Measurements from ENCODE around the gene ZDHHC3.
A peak's percentile ranks its signal among the peaks of the same experiment; 100 is the strongest.

The ZDHHC3 gene, protein sequence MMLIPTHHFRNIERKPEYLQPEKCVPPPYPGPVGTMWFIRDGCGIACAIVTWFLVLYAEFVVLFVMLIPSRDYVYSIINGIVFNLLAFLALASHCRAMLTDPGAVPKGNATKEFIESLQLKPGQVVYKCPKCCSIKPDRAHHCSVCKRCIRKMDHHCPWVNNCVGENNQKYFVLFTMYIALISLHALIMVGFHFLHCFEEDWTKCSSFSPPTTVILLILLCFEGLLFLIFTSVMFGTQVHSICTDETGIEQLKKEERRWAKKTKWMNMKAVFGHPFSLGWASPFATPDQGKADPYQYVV

DNA sequence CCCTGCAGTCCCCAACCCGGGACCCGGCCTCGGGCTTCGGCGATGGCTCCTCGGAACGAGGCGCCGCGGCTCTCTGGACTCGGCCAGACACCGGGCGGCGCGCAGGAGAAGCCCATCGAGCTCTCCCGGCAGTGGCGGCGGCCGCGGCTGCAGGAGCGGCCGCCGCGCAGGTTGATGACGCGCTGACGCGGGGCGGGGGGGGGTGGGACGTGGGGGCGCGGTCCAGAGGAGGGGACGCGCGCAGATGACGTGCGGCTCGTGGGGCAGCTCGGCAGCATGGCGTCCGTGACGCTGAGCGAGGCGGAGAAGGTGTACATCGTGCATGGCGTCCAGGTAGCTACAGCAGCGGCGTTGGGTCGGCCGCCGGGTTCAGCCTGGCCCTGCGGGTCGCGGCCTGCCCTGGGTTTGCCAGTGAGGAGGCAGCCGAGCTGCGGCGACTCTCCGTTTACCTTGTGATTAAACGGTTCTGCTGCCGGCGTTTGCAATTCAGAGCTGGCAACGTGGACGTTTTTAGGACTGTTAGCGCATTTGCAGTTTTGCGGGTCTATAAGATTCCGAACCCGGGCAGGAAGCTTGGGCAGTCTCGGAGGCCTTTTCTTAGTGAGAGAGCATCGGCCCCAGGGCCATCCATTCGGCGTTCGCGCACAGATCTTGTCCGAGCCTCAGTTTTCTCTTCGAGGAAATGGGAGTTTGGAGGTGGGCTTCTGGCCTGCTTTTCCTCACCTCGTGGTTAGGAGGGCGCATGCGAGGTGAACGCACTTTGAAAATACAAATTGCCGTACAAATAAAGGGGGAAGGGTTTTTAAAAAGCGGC, at the start of gene ZDHHC3, which contains the start of gene EXOSC7:
TSS of gene ZDHHC3 (minus strand) at position 173 of the 814 bp plus-strand sequence. CDS start 16,738 bp downstream, outside the sequence.
TSS of gene EXOSC7 (plus strand) at position 243 of the 814 bp plus-strand sequence. CDS start at position 277, 34 bp downstream.
- no peaks in the 10 kb centered on the region for H3K36me3 ChIP-seq (ENCODE audit: control insufficient read depth, insufficient read depth, low read length)
- peaks cover 2% of the 10 kb centered on the region; the same call in 1 of the 2 replicates for H3K4me1 ChIP-seq (ENCODE audit: control insufficient read depth, insufficient read depth, low read length)
- peak within 1 kb of the TSS; percentile 100 for H3K4me3 ChIP-seq (ENCODE audit: low read length)
- no CpG with 5 or more reads among the region's 82 CpGs for WGBS (ENCODE audit: insufficient coverage, insufficient read length)
- no peak within 1 kb of the TSS for H3K27ac ChIP-seq (ENCODE audit: low read length)
- H3K9me3 ChIP-seq (ENCODE audit: control insufficient read depth, insufficient read depth, low read length), result no peaks in the 10 kb centered on the region
- DNase-seq (ENCODE audit: low read depth, low spot score), result peak; percentile 37
- H3K27me3 ChIP-seq (ENCODE audit: control insufficient read depth, insufficient read depth, low read length), result no peaks in the 10 kb centered on the region

DNA sequence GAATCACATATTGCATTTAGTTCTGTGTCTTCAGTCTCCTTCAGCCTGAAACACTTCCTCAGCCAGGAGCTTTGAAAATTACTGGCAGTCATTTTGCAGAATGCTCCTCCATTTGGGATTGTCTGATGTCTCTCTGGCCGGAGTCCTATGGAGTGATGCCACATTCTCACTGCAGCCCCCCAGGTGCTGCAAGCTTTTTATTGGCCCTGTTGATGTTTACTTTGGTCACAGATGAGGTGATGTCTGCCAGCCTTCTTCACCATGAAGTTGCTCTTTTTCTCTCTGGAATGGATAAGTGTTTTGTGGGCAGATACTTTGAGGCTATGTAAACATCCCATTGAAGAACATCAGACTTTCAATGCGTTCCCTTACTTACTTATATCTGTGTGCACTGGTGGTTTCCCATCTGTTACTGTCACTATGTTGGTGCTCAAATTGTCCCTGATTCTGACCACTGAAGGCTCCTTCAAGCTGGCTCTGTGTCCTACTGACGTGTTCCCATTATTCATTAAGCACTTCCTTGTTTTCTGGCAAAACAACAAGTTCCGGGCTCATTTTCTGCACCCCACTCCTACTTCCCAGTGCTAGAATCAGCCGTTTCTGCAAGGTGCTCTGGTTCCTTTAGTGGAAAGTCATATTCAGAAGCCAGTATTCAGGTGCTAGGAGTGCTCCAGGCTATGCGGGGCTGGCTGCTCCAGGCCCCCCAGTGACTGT, 48.7 kb upstream of the ZDHHC3 start:
- no CpG with 5 or more reads among the region's 6 CpGs for WGBS (ENCODE audit: insufficient coverage, insufficient read length)
- Histone ChIP-seq H3K4me3 (ENCODE audit: low read length) (no peak overlapping the region), H3K9me3 (ENCODE audit: control insufficient read depth, insufficient read depth, low read length) (no peaks in the 10 kb centered on the region), H3K27ac (ENCODE audit: low read length) (no peak overlapping the region), H3K4me1 (ENCODE audit: control insufficient read depth, insufficient read depth, low read length) (no peaks in the 10 kb centered on the region), H3K27me3 (ENCODE audit: control insufficient read depth, insufficient read depth, low read length) (no peaks in the 10 kb centered on the region), H3K36me3 (ENCODE audit: control insufficient read depth, insufficient read depth, low read length) (no peaks in the 10 kb centered on the region)
- no peak for DNase-seq (ENCODE audit: low read depth, low spot score)

DNA sequence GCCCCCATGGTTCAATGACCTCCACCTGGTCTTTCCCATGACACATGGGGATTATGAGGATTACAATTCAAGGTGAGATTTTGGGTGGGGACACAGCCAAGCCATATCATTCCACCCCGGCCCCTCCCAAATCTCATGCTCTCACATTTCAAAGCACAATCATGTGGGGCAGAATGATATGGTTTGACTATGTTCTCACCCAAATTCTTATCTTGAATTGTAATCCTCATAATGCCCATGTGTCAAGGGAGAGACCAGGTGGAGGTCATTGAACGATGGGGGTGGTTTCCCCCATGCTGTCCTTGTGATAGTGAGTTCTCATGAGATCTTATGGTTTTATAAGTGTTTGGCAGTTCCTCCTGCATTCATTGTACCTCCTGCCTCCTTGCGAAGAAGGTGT, 47.7 kb upstream of the ZDHHC3 start:
- no peaks in the 10 kb centered on the region for H3K9me3 ChIP-seq (ENCODE audit: control insufficient read depth, insufficient read depth, low read length)
- DNase-seq (ENCODE audit: low read depth, low spot score), result no peak
- no CpG with 5 or more reads among the region's 3 CpGs for WGBS (ENCODE audit: insufficient coverage, insufficient read length)
- H3K36me3 ChIP-seq (ENCODE audit: control insufficient read depth, insufficient read depth, low read length), result no peaks in the 10 kb centered on the region
- H3K27me3 ChIP-seq (ENCODE audit: control insufficient read depth, insufficient read depth, low read length), result no peaks in the 10 kb centered on the region
- no peak overlapping the region for H3K4me3 ChIP-seq (ENCODE audit: low read length)
- no peaks in the 10 kb centered on the region for H3K4me1 ChIP-seq (ENCODE audit: control insufficient read depth, insufficient read depth, low read length)
- H3K27ac ChIP-seq (ENCODE audit: low read length), result no peak overlapping the region

DNA sequence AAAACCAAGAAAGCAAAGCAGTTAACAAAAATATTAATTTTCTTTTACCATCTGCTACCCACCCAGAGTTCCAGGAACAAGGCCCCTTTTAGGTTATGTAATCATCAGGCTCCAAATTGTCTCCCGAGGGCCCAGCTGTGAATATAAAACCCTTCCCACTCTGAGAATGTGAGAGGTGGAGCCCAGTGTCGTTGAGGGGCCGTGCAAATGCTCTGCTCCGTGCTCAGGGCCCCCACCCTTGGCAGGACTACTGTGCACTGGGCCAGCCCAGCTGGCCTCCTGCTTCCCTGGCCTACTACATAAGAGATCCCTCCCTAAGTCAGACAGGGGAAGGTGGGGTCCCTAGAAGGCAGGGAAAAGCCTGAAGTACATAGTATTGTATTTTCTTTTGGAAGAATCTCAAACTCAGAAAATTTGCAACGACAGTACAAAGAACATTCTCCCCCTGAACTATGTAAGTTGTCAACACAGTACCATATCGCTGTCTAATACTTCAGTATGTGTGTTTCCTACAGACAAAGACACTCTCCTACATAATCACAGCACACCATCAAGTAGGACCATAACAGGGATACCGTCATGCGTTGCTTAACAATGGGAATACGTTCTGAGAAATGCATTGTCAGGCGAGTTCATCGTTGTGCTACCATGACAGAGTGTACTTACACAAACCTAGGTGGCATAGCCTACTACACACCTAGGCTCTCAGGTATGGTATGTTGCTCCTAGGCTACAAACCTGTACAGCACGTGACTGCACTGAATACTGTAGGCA, 45.7 kb upstream of the ZDHHC3 start:
- Histone ChIP-seq H3K27me3 (ENCODE audit: control insufficient read depth, insufficient read depth, low read length) (no peaks in the 10 kb centered on the region), H3K9me3 (ENCODE audit: control insufficient read depth, insufficient read depth, low read length) (no peaks in the 10 kb centered on the region), H3K36me3 (ENCODE audit: control insufficient read depth, insufficient read depth, low read length) (no peaks in the 10 kb centered on the region), H3K4me1 (ENCODE audit: control insufficient read depth, insufficient read depth, low read length) (no peaks in the 10 kb centered on the region), H3K27ac (ENCODE audit: low read length) (no peak overlapping the region), H3K4me3 (ENCODE audit: low read length) (no peak overlapping the region)
- no CpG with 5 or more reads among the region's 12 CpGs for WGBS (ENCODE audit: insufficient coverage, insufficient read length)
- no peak for DNase-seq (ENCODE audit: low read depth, low spot score)

DNA sequence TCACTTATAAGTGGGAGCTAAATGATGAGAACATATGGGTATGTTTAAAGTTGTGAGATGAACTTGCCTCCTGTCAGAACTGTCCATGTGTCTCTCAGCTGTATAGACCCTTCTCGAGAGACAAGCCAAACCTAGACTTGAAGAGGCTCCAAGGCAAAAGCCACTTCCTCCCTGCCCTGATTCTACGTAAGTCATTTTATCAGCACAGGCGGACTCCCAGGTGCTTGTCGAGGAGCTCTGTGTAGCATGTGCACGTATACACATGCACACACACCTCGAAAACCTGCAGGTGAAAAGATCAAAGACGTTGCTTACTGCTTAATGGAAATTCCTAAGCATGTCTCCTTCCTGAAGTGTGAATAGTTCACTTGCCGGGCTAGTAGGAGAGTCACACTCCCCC, 44.6 kb upstream of the ZDHHC3 start:
- no peak overlapping the region for H3K27ac ChIP-seq (ENCODE audit: low read length)
- no peaks in the 10 kb centered on the region for H3K9me3 ChIP-seq (ENCODE audit: control insufficient read depth, insufficient read depth, low read length)
- H3K36me3 ChIP-seq (ENCODE audit: control insufficient read depth, insufficient read depth, low read length), result 0 out of 2 replicates have a peak, but pooled peaks cover 2% of the 10 kb centered on the region
- no peaks in the 10 kb centered on the region for H3K27me3 ChIP-seq (ENCODE audit: control insufficient read depth, insufficient read depth, low read length)
- H3K4me3 ChIP-seq (ENCODE audit: low read length), result no peak overlapping the region
- WGBS (ENCODE audit: insufficient coverage, insufficient read length), result no CpG with 5 or more reads among the region's 8 CpGs
- 0 out of 2 replicates have a peak, but pooled peaks cover 2% of the 10 kb centered on the region for H3K4me1 ChIP-seq (ENCODE audit: control insufficient read depth, insufficient read depth, low read length)
- no peak for DNase-seq (ENCODE audit: low read depth, low spot score)

DNA sequence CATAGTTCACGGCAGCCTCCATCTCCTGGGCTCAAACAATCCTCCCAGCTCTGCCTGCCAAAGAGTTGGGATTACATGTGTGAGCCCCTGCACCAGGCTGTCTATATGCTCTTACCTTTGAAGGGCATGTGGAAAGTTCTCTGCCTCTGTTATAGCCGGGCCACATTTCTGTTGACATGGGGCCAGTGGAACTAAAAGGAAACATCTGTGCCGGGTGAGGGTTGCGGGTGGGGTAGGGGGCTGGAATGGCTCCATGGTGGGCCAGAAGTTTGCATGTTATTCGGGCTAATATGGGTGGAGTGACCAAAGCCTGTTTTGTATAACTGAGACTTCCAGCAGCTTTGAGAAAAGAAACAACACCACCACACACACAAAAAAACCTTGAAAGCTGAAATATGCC, 41.8 kb upstream of the ZDHHC3 start:
- Histone ChIP-seq H3K36me3 (ENCODE audit: control insufficient read depth, insufficient read depth, low read length) (0 out of 2 replicates have a peak, but pooled peaks cover 2% of the 10 kb centered on the region), H3K9me3 (ENCODE audit: control insufficient read depth, insufficient read depth, low read length) (no peaks in the 10 kb centered on the region), H3K27me3 (ENCODE audit: control insufficient read depth, insufficient read depth, low read length) (no peaks in the 10 kb centered on the region), H3K27ac (ENCODE audit: low read length) (no peak overlapping the region), H3K4me3 (ENCODE audit: low read length) (no peak overlapping the region), H3K4me1 (ENCODE audit: control insufficient read depth, insufficient read depth, low read length) (0 out of 2 replicates have a peak, but pooled peaks cover 2% of the 10 kb centered on the region)
- no CpG with 5 or more reads among the region's 5 CpGs for WGBS (ENCODE audit: insufficient coverage, insufficient read length)
- no peak for DNase-seq (ENCODE audit: low read depth, low spot score)

DNA sequence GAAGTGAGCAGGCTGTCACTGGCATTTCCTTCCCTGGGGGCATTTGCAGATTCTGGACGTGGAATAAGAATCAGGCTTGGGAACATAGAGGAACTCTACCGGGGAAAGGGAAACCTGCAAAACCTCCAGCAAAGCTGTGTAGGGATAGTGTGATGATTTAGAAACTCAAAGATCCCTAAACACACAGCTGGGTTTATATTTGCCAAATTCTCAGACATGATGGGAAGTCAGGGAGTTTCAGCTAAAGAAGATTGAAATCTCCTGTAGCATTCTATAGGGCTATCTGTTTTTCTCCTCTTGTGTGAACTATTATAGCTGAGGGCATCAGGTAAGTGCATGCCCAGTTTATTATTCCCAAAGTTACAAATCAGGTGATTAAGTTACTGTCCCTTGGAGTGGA, 40.9 kb upstream of the ZDHHC3 start:
- no peaks in the 10 kb centered on the region for H3K9me3 ChIP-seq (ENCODE audit: control insufficient read depth, insufficient read depth, low read length)
- DNase-seq (ENCODE audit: low read depth, low spot score), result no peak
- no peaks in the 10 kb centered on the region for H3K27me3 ChIP-seq (ENCODE audit: control insufficient read depth, insufficient read depth, low read length)
- no peak overlapping the region for H3K27ac ChIP-seq (ENCODE audit: low read length)
- no CpG with 5 or more reads among the region's 2 CpGs for WGBS (ENCODE audit: insufficient coverage, insufficient read length)
- no peak overlapping the region for H3K4me3 ChIP-seq (ENCODE audit: low read length)
- 0 out of 2 replicates have a peak, but pooled peaks cover 2% of the 10 kb centered on the region for H3K4me1 ChIP-seq (ENCODE audit: control insufficient read depth, insufficient read depth, low read length)
- H3K36me3 ChIP-seq (ENCODE audit: control insufficient read depth, insufficient read depth, low read length), result peaks cover 7% of the 10 kb centered on the region; the same call in 1 of the 2 replicates

DNA sequence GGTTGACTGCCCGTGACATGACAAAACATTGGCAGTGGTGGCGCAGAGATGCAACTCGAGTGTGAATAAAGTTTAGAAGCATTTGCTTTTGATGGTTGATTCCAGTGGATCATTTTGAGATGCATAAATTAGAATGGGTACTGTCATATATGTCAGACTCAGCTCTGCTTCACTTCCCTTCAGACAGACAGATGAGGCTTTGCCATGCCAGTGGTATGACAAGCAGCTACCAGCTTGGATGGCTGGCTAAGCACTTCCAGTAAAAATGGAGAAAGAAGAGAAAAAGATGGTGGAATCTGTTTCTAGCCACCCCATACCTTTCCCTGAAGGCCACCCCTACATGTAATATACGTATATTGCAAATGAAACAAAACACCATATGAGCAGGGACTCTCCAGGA, 36.6 kb upstream of the ZDHHC3 start:
- Histone ChIP-seq H3K4me3 (ENCODE audit: low read length) (no peak overlapping the region), H3K36me3 (ENCODE audit: control insufficient read depth, insufficient read depth, low read length) (peaks cover 9% of the 10 kb centered on the region; the same call in 1 of the 2 replicates), H3K4me1 (ENCODE audit: control insufficient read depth, insufficient read depth, low read length) (0 out of 2 replicates have a peak, but pooled peaks cover 2% of the 10 kb centered on the region), H3K27ac (ENCODE audit: low read length) (no peak overlapping the region), H3K27me3 (ENCODE audit: control insufficient read depth, insufficient read depth, low read length) (no peaks in the 10 kb centered on the region), H3K9me3 (ENCODE audit: control insufficient read depth, insufficient read depth, low read length) (no peaks in the 10 kb centered on the region)
- WGBS (ENCODE audit: insufficient coverage, insufficient read length), result no CpG with 5 or more reads among the region's 4 CpGs
- DNase-seq (ENCODE audit: low read depth, low spot score), result no peak

DNA sequence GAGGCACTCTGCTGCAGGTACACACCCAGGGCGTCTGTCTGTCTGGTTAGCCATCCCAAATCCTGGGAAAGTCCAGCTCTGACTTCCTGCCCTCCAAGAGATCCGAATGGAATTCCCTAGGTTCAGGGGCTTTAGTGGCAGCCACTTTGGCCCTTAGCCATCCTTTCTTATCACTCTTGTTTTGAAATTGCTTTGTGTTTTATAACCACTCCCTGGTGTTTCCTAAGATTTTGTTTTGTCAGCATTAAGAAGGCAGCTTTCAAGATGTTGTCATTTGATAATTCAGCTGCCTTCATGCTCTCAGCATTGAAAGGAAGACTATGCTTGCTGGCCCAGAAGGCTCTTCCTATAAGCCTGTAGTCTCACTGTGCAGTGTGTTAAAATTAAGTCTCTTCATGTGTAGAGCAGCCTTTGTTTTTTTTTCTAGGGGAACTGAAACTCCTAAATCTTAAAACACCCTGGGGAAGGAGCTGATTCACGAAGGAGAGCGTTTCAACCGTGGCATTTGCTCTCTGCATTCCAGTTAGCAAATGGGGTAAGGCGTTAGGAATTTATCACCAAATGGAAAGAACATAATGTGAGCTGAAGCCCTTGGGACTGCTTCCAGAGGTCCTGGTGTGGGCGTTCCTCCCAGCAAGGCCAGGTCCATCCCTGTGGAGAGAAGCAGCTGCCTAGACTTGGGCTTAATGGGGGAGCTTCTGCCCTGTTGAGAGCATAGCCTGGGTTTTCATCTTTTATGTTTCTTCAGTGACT, 36.0 kb upstream of the ZDHHC3 start:
- no CpG with 5 or more reads among the region's 7 CpGs for WGBS (ENCODE audit: insufficient coverage, insufficient read length)
- Histone ChIP-seq H3K4me1 (ENCODE audit: control insufficient read depth, insufficient read depth, low read length) (0 out of 2 replicates have a peak, but pooled peaks cover 2% of the 10 kb centered on the region), H3K27ac (ENCODE audit: low read length) (no peak overlapping the region), H3K4me3 (ENCODE audit: low read length) (no peak overlapping the region), H3K9me3 (ENCODE audit: control insufficient read depth, insufficient read depth, low read length) (no peaks in the 10 kb centered on the region), H3K36me3 (ENCODE audit: control insufficient read depth, insufficient read depth, low read length) (peaks cover 15% of the 10 kb centered on the region), H3K27me3 (ENCODE audit: control insufficient read depth, insufficient read depth, low read length) (no peaks in the 10 kb centered on the region)
- no peak for DNase-seq (ENCODE audit: low read depth, low spot score)
